H1 (cell line): Measurements from ENCODE around the gene ADAMTS4. TPM values are rescaled to one million over a fixed set of nuclear protein-coding genes. Genes with fewer than 3 reads are reported as not detected.

Experiments used
- CTCF ChIA-PET: fragments of 300-600 bp; sonication (Branson Sonifier 250); formaldehyde crosslinking; loops from one replicate; lab custom pipeline; 2021; ENCODE audit not compliant: partially characterized antibody; lab: Charles Lee
- POLR2A ChIA-PET: fragments of 300-600 bp; sonication (Branson Sonifier 250); formaldehyde crosslinking; loops from one replicate; lab custom pipeline; 2021; ENCODE audit warnings: inconsistent platforms; ENCODE audit not compliant: partially characterized antibody; lab: Charles Lee
- DNase-seq, 2 experiments: peaks; one replicate each; pipeline versions ENCODE4 v3.0.0 to v3.0.0-alpha.2; 2010 to 2022; ENCODE audit warnings: low spot score in 2 of 2, low read depth in 1 of 2, mixed read lengths in 1 of 2
- FAIRE-seq: peaks from 2 replicates; lab custom pipeline; 2011; peaks lifted over from hg19 to GRCh38; lab: Jason Lieb, UNC
- H2AFZ ChIP-seq: 2 replicates; pipeline ENCODE4 v1.8.1; 2012; ENCODE audit warnings: low read length, inconsistent platforms
- H2AK5ac ChIP-seq: 2 replicates; pipeline ENCODE4 v1.6.1; 2013; ENCODE audit warnings: low read depth, low read length
- H2BK120ac ChIP-seq: replicated peaks from 2 replicates; pipeline ENCODE3; 2013; ENCODE audit warnings: low read depth, low read length, inconsistent platforms
- H2BK12ac ChIP-seq: 2 replicates; pipeline ENCODE4 v1.6.1; 2013; ENCODE audit warnings: low read depth, low read length
- H2BK15ac ChIP-seq: 2 replicates; pipeline ENCODE4 v1.6.1; 2013; ENCODE audit warnings: low read length
- H2BK20ac ChIP-seq: 2 replicates; pipeline ENCODE4 v1.6.1; 2013; ENCODE audit warnings: low read length
- H2BK5ac ChIP-seq: 2 replicates; pipeline ENCODE4 v1.6.1; 2013; ENCODE audit warnings: low read depth, low read length
- H3K14ac ChIP-seq: 2 replicates; pipeline ENCODE4 v1.6.1; 2013; ENCODE audit warnings: inconsistent platforms; ENCODE audit not compliant: insufficient read length
- H3K18ac ChIP-seq: 2 replicates; pipeline ENCODE4 v1.6.1; 2013; ENCODE audit warnings: low read length; ENCODE audit errors: extremely low read depth
- H3K23ac ChIP-seq: 2 replicates; pipeline ENCODE4 v1.6.1; 2013; ENCODE audit warnings: inconsistent platforms; ENCODE audit not compliant: insufficient read length
- H3K23me2 ChIP-seq: 2 replicates; pipeline ENCODE4 v1.6.1; 2013; ENCODE audit warnings: low read depth, low read length
- H3K27ac ChIP-seq: 2 replicates; pipeline ENCODE4 v1.6.1; 2011; ENCODE audit warnings: low read depth, low read length, inconsistent platforms
- H3K27me3 ChIP-seq, 4 experiments: replicated peaks in 1 of 4; 1 replicate in 1 of 4; 2 replicates in 3 of 4; pipeline versions ENCODE4 v1.6.1 to v1.8.1; 2011 to 2013; ENCODE audit warnings: low read length in 3 of 4, mild to moderate bottlenecking in 3 of 4, inconsistent platforms in 2 of 4, mixed read lengths in 2 of 4, moderate library complexity in 1 of 4; ENCODE audit not compliant: control insufficient read depth in 3 of 4, insufficient read depth in 3 of 4; ENCODE audit errors: extremely low read depth in 1 of 4
- H3K36me3 ChIP-seq, 4 experiments: 2 replicates each; pipeline versions ENCODE4 v1.6.1 to v1.8.1; 2011 to 2013; ENCODE audit warnings: mild to moderate bottlenecking in 4 of 4, low read length in 3 of 4, moderate library complexity in 2 of 4, control low read depth in 1 of 4, inconsistent platforms in 1 of 4; ENCODE audit not compliant: insufficient read depth in 4 of 4, control insufficient read depth in 2 of 4
- H3K4ac ChIP-seq: replicated peaks from 2 replicates; pipeline ENCODE3; 2013; ENCODE audit warnings: low read length, low read depth, mixed read lengths, inconsistent platforms; ENCODE audit not compliant: insufficient read length
- H3K4me1 ChIP-seq, 4 experiments: replicated peaks in 1 of 4; 1 replicate in 1 of 4; 2 replicates in 3 of 4; pipeline versions ENCODE4 v1.6.1 to v1.8.1; 2011 to 2013; ENCODE audit warnings: low read length in 3 of 4, inconsistent platforms in 2 of 4, mixed read lengths in 1 of 4; ENCODE audit not compliant: insufficient read depth in 4 of 4, control insufficient read depth in 3 of 4
- H3K4me2 ChIP-seq, 2 experiments: 2 replicates each; pipeline versions ENCODE4 v1.6.1 to v1.8.1; 2011 to 2013; ENCODE audit warnings: low read depth in 2 of 2, low read length in 2 of 2, control low read depth in 1 of 2, inconsistent platforms in 1 of 2, mild to moderate bottlenecking in 1 of 2; ENCODE audit not compliant: insufficient read depth in 1 of 2
- H3K4me3 ChIP-seq, 4 experiments: fragments of 200-600, 300-600 bp in 1 of 4; sonication (generic), shearing (Covaris generic), sonication (Bioruptor Twin) in 1 of 4; 2 replicates each; pipeline versions ENCODE4 v1.5.1 to v1.8.1; 2011 to 2016; ENCODE audit warnings: low read length in 4 of 4, low read depth in 3 of 4, control low read depth in 2 of 4, inconsistent platforms in 2 of 4, mild to moderate bottlenecking in 2 of 4, mixed read lengths in 1 of 4, moderate library complexity in 1 of 4; ENCODE audit not compliant: insufficient read depth in 2 of 4; ENCODE audit errors: extremely low read depth in 1 of 4
- H3K56ac ChIP-seq: replicated peaks from 2 replicates; pipeline ENCODE3; 2013; ENCODE audit warnings: low read depth, mild to moderate bottlenecking, mixed read lengths, low read length, inconsistent platforms; ENCODE audit not compliant: insufficient read length
- H3K79me1 ChIP-seq: 2 replicates; pipeline ENCODE4 v1.6.1; 2013; ENCODE audit warnings: low read depth, low read length, control low read depth
- H3K79me2 ChIP-seq, 2 experiments: 2 replicates each; pipeline versions ENCODE4 v1.6.1 to v1.8.1; 2012 to 2013; ENCODE audit warnings: low read length in 2 of 2, mild to moderate bottlenecking in 2 of 2, inconsistent platforms in 1 of 2; ENCODE audit not compliant: insufficient read depth in 2 of 2, control insufficient read depth in 1 of 2
- H3K9ac ChIP-seq, 4 experiments: replicated peaks in 1 of 4; 1 replicate in 1 of 4; 2 replicates in 3 of 4; pipeline versions ENCODE4 v1.6.1 to v1.8.1; 2011 to 2013; ENCODE audit warnings: low read depth in 3 of 4, low read length in 3 of 4, control low read depth in 2 of 4, mild to moderate bottlenecking in 2 of 4, moderate library complexity in 2 of 4, inconsistent platforms in 1 of 4; ENCODE audit errors: extremely low read depth in 1 of 4
- H3K9me3 ChIP-seq, 2 experiments: 2 replicates each; pipeline versions ENCODE4 v1.6.1 to v1.8.1; 2012 to 2013; ENCODE audit warnings: mild to moderate bottlenecking in 2 of 2, moderate library complexity in 2 of 2, control low read depth in 1 of 2, inconsistent platforms in 1 of 2, low read depth in 1 of 2, low read length in 1 of 2, mixed read lengths in 1 of 2; ENCODE audit not compliant: insufficient read depth in 2 of 2
- H4K20me1 ChIP-seq, 2 experiments: replicated peaks in 1 of 2; 2 replicates each; pipeline versions ENCODE3 to v1.8.1; 2011 to 2013; ENCODE audit warnings: inconsistent platforms in 2 of 2, low read length in 2 of 2, mild to moderate bottlenecking in 1 of 2; ENCODE audit not compliant: insufficient read depth in 2 of 2, control insufficient read depth in 1 of 2
- H4K5ac ChIP-seq: 2 replicates; pipeline ENCODE4 v1.6.1; 2013; ENCODE audit warnings: low read length, low read depth, mixed read lengths, inconsistent platforms; ENCODE audit not compliant: insufficient read length
- H4K8ac ChIP-seq: 2 replicates; pipeline ENCODE4 v1.8.0; 2013; ENCODE audit warnings: mild to moderate bottlenecking, moderate library complexity, low read length, inconsistent platforms; ENCODE audit not compliant: insufficient read depth; ENCODE audit errors: extremely low read depth
- H4K91ac ChIP-seq: replicated peaks from 2 replicates; pipeline ENCODE3; 2013; ENCODE audit warnings: low read length, mixed read lengths, inconsistent platforms; ENCODE audit not compliant: insufficient read length
- ATF3 ChIP-seq: IDR thresholded peaks from 2 replicates; pipeline ENCODE4 v1.6.1; 2011; ENCODE audit warnings: low read depth, mild to moderate bottlenecking, low read length; ENCODE audit not compliant: insufficient read depth
- BCL11A ChIP-seq, 2 experiments: IDR thresholded peaks; one replicate each; pipeline ENCODE4 v1.6.1; 2011; ENCODE audit warnings: low read depth in 2 of 2, low read length in 2 of 2, mild to moderate bottlenecking in 2 of 2
- CEBPB ChIP-seq: IDR thresholded peaks from 2 replicates; pipeline ENCODE4 v1.6.1; 2012; ENCODE audit warnings: low read depth, low read length
- RBBP5 ChIP-seq: IDR thresholded peaks from 2 replicates; pipeline ENCODE4 v1.7.1; 2012; ENCODE audit warnings: low read depth, mild to moderate bottlenecking, inconsistent platforms, low read length, moderate library complexity, borderline replicate concordance
- SP2 ChIP-seq: IDR thresholded peaks from 2 replicates; pipeline ENCODE4 v1.6.1; 2012; ENCODE audit warnings: mild to moderate bottlenecking, low read length, inconsistent platforms
- SUZ12 ChIP-seq: fragments of 200-600 bp; sonication (generic); IDR thresholded peaks from 2 replicates; pipeline ENCODE4 v1.6.1; 2012; ENCODE audit warnings: mild to moderate bottlenecking, inconsistent platforms, low read length, moderate library complexity, mixed read lengths
- TBP ChIP-seq: IDR thresholded peaks from 2 replicates; pipeline ENCODE4 v1.6.1; 2011; ENCODE audit warnings: low read depth, low read length, improper control_type of control experiment
- TCF12 ChIP-seq: IDR thresholded peaks from 2 replicates; pipeline ENCODE4 v1.6.1; 2011; ENCODE audit warnings: low read depth, mild to moderate bottlenecking, low read length
- WGBS, 2 experiments: shearing (Covaris generic) in 1 of 2; methylation state at CpG; one replicate each; pipeline versions ENCODE4 v1.1.6 to v1.1.7; 2013 to 2015; ENCODE audit warnings: low lambda C conversion rate in 2 of 2, mixed read lengths in 2 of 2, inconsistent platforms in 1 of 2, low coverage in 1 of 2, missing lambda C conversion rate in 1 of 2; ENCODE audit not compliant: insufficient replicate concordance in 2 of 2, insufficient coverage in 1 of 2, insufficient read length in 1 of 2; ENCODE audit errors: extremely low coverage in 1 of 2, missing lambda C conversion rate in 1 of 2; 5-methylcytosine and 5-hydroxymethylcytosine counted together
- polyA plus RNA-seq, 7 experiments: library from polyadenylated mRNA; depleted of rRNA in 3 of 7; stranded (reverse) in 5 of 7; unstranded in 2 of 7; fragments of >200 nt in 5 of 7; fragments of 200-250 nt in 2 of 7; gene quantifications; 1 replicate in 5 of 7; 2 replicates in 1 of 7; 4 replicates in 1 of 7; pipeline versions ENCODE4 v1.2.1 to v1.2.3, GENCODE V29; 2011 to 2013; ENCODE audit warnings: missing spikeins in 2 of 7, mixed read lengths in 2 of 7
- total RNA-seq: library from RNA; stranded (reverse); fragmentation: NEBNext Ultra II Directional; extraction: Animal tissue kit (Norgen Biotek cat#: 25700); gene quantifications from 2 replicates; pipeline ENCODE4 v1.2.1, GENCODE V29; 2021

ADAMTS4 gene
- total and polyA plus RNA-seq, 2 of the 8 experiments (the other 6 are each of a cell fraction or from before 2014, with no cell fraction given) = 4.6 to 7.2 TPM

- peaks cover 3 to 14% (median 10%) of the 10 kb centered on the region in 4 experiments; a peak in 6 of 8 replicates for H3K36me3 ChIP-seq
- no peak within 1 kb of the TSS for H3K23ac ChIP-seq
- no peaks in the 10 kb centered on the region for H3K27me3 ChIP-seq
- H3K79me2 ChIP-seq = no peaks in the 10 kb centered on the region
- peak within 1 kb of the TSS; percentile 47 for H3K27ac ChIP-seq
- no peak within 1 kb of the TSS for H3K18ac ChIP-seq
- H3K14ac ChIP-seq = no peak within 1 kb of the TSS
- peaks cover 11% of the 10 kb centered on the region; the same call in 1 of the 2 replicates for H3K23me2 ChIP-seq
- ChIA-PET POLR2A (interaction anchor here (1.1 to 4.7 kb wide), 9 partner anchors 8 to 45 kb away, joined by 3 to 51 read pairs (median 12); partner anchors contain the start of genes ADAMTS4, B4GALT3, DEDD and NDUFS2), CTCF (interaction anchor here (0.5 to 5.3 kb wide), 30 partner anchors 10 to 1192 kb away, joined by 3 to 32 read pairs (median 4); partner anchors contain the start of genes ADAMTS4, B4GALT3, DEDD and KLHDC9)
- H3K4me3 ChIP-seq = peak within 1 kb of the TSS; percentile 64 to 87 (median 82)
- H3K9ac ChIP-seq = peak within 1 kb of the TSS; percentile 43 to 69 (median 58)
- H2BK20ac ChIP-seq = no peak within 1 kb of the TSS
- H2BK5ac ChIP-seq = peak within 1 kb of the TSS; percentile 3; the same call in 1 of the 2 replicates
- H3K4me2 ChIP-seq = peak within 1 kb of the TSS; percentile 66 to 92
- H3K4ac ChIP-seq = peak within 1 kb of the TSS; percentile 22
- H2BK12ac ChIP-seq = no peak within 1 kb of the TSS
- peak within 1 kb of the TSS; percentile 72; the same call in 1 of the 2 replicates for H2BK15ac ChIP-seq
- H4K5ac ChIP-seq = peak within 1 kb of the TSS; percentile 20
- peak within 1 kb of the TSS; percentile 9 for H3K56ac ChIP-seq
- H4K91ac ChIP-seq = peak within 1 kb of the TSS; percentile 67
- no peaks in the 10 kb centered on the region for H3K9me3 ChIP-seq
- peak within 1 kb of the TSS; percentile 62; the same call in 1 of the 2 replicates for H2AFZ ChIP-seq
- H2BK120ac ChIP-seq = no peak within 1 kb of the TSS
- peak within 1 kb of the TSS; percentile 41 for H4K8ac ChIP-seq
- no peak within 1 kb of the TSS for H2AK5ac ChIP-seq
- 1% methylated on average over 52 of the region's 54 CpGs; no CpG with 5 or more reads in 1 of the 2 experiments for WGBS, 2 experiments
- DNase-seq (peak; percentile 90 to 94), FAIRE-seq (peak; percentile 82)
- no peaks in the 10 kb centered on the region; the same call in 1 of the 2 replicates for H3K79me1 ChIP-seq
- H4K20me1 ChIP-seq = no peaks in the 10 kb centered on the region
- peaks cover 0 to 7% (median 5%) of the 10 kb centered on the region in 4 experiments; a peak in 4 of 7 replicates for H3K4me1 ChIP-seq
- peak; percentile 50; the same call in 1 of the 2 replicates for TF ChIP-seq RBBP5
- no peak for TF ChIP-seq CEBPB
- no peak for TF ChIP-seq TCF12
- no peak for TF ChIP-seq SUZ12
- no peak for TF ChIP-seq SP2
- TF ChIP-seq BCL11A (IDR thresholded peaks at IDR 0.05; ENCODE audit: low read depth in 2 of 2, low read length in 2 of 2) = no peak
- peak; percentile 63; the same call in 1 of the 2 replicates for TF ChIP-seq TBP
- TF ChIP-seq ATF3 = no peak
Measured at GRCh38 chr1:161165742-161166668, 32.8 kb downstream of the ADAMTS4 start, which contains the start of gene PPOX. TSS of gene PPOX (plus strand) at chr1:161166426. CDS start at chr1:161166848, 422 bp downstream.
